Smooth muscle cell (in vitro differentiated cells): ENCODE measurements around the gene RASAL2. TPM values are rescaled to one million over a fixed set of nuclear protein-coding genes. Genes with fewer than 3 reads are reported as not detected.
A peak's percentile ranks its signal among the peaks of the same experiment; 100 is the strongest.

ENCODE experiments used
- DNase-seq: peaks from one replicate; lab custom pipeline; 2025; ENCODE audit not compliant: unreplicated experiment; lab: John Stamatoyannopoulos, UW
- H2AFZ ChIP-seq: fragments of 200-600 bp; sonication (generic); 2 replicates; pipeline ENCODE4 v1.6.0; 2016; ENCODE audit warnings: antibody characterized with exemption, low read depth, mild to moderate bottlenecking
- H3F3A ChIP-seq: fragments of 200-600 bp; sonication (generic); 2 replicates; pipeline ENCODE4 v1.6.0; 2017; ENCODE audit warnings: antibody characterized with exemption, low read depth
- H3K27ac ChIP-seq: fragments of 200-600 bp; sonication (generic); 2 replicates; pipeline ENCODE4 v1.5.1; 2016; ENCODE audit warnings: low read depth, mild to moderate bottlenecking
- H3K27me3 ChIP-seq: fragments of 200-600 bp; sonication (generic); 2 replicates; pipeline ENCODE4 v1.6.1; 2016; ENCODE audit warnings: low read depth, mild to moderate bottlenecking
- H3K36me3 ChIP-seq: fragments of 200-600 bp; sonication (generic); 2 replicates; pipeline ENCODE4 v1.5.1; 2016; ENCODE audit warnings: low read depth
- H3K4me1 ChIP-seq: fragments of 200-600 bp; sonication (generic); 2 replicates; pipeline ENCODE4 v1.5.1; 2016; ENCODE audit warnings: low read depth
- H3K4me2 ChIP-seq: fragments of 200-600 bp; sonication (generic); 2 replicates; pipeline ENCODE4 v1.6.0; 2016; ENCODE audit warnings: mild to moderate bottlenecking
- H3K4me3 ChIP-seq: fragments of 200-600 bp; sonication (generic); 2 replicates; pipeline ENCODE4 v1.5.1; 2016; ENCODE audit warnings: mild to moderate bottlenecking
- H3K79me2 ChIP-seq: fragments of 200-600 bp; sonication (generic); 2 replicates; pipeline ENCODE4 v1.6.0; 2016; ENCODE audit warnings: low read depth, mild to moderate bottlenecking
- H3K9ac ChIP-seq: fragments of 200-600 bp; sonication (generic); 2 replicates; pipeline ENCODE4 v1.6.0; 2016; ENCODE audit warnings: low read depth
- H3K9me3 ChIP-seq: fragments of 200-600 bp; sonication (generic); replicated peaks from 2 replicates; pipeline ENCODE4 v1.5.1; 2016; ENCODE audit warnings: low read depth
- H4K20me1 ChIP-seq: fragments of 200-600 bp; sonication (generic); 2 replicates; pipeline ENCODE4 v1.6.0; 2016; ENCODE audit warnings: low read depth
- WGBS: methylation state at CpG from one replicate; pipeline ENCODE4 v1.1.7; 2016; ENCODE audit warnings: low lambda C conversion rate; 5-methylcytosine and 5-hydroxymethylcytosine counted together
- polyA plus RNA-seq: library from polyadenylated mRNA; unstranded; fragments of >200 nt; fragmentation: Nextera tagmentation; extraction: Ambion mirVana; gene quantifications from 2 replicates; pipeline ENCODE4 v1.2.1, GENCODE V29; 2016
- total RNA-seq: library from RNA; depleted of rRNA; stranded (reverse); fragments of >200 nt; gene quantifications from 2 replicates; pipeline ENCODE4 v1.2.3, GENCODE V29; 2014
- TF ChIP-seq, protein P1 (sequence below): fragments of 200-600 bp; sonication (generic); IDR thresholded peaks from 2 replicates; pipeline ENCODE4 v1.5.1; 2017; ENCODE audit warnings: borderline replicate concordance, mild to moderate bottlenecking, antibody characterized with exemption; ENCODE audit not compliant: insufficient read depth, poor library complexity, severe bottlenecking

Gene RASAL2
- total and polyA plus RNA-seq, 2 experiments from 2014 or later: 4.3 to 17.6 TPM

DNA sequence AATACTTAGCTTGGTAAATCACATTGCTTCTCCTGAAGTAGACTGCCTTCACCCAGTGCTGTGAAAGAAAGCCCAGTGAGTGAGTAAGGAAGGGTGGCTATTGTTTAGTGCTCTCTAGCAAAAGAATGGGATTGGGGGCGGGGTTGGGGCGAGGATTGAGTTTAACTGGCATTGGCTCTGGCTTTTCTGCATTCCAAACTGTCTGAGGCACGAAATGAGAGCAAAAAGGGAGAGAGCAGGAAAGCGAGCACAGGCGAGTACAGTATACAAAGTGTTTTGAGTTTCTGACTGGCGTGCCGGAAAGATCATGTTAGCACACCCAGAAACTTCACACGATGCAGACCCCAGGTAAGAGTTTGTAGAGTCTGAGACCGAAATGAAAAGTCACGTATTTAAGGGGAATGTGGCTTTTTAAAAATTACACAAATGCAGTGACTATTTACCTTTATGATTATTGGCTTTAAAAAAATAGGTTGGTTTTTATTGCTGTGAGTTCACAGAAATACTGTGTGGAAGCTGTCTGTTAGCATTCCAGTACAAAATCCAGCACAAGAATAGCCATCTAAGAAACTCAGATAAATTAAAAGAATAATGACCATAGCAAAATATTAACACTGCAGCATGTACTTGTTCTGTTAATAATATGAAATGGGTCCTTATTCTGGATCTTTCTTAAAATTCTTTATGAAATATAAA, 247.5 kb downstream of the RASAL2 start:
- H4K20me1 ChIP-seq: no peaks in the 10 kb centered on the region
- H3F3A ChIP-seq: no peaks in the 10 kb centered on the region
- TF ChIP-seq, protein P1, sequence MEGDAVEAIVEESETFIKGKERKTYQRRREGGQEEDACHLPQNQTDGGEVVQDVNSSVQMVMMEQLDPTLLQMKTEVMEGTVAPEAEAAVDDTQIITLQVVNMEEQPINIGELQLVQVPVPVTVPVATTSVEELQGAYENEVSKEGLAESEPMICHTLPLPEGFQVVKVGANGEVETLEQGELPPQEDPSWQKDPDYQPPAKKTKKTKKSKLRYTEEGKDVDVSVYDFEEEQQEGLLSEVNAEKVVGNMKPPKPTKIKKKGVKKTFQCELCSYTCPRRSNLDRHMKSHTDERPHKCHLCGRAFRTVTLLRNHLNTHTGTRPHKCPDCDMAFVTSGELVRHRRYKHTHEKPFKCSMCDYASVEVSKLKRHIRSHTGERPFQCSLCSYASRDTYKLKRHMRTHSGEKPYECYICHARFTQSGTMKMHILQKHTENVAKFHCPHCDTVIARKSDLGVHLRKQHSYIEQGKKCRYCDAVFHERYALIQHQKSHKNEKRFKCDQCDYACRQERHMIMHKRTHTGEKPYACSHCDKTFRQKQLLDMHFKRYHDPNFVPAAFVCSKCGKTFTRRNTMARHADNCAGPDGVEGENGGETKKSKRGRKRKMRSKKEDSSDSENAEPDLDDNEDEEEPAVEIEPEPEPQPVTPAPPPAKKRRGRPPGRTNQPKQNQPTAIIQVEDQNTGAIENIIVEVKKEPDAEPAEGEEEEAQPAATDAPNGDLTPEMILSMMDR: no peak
- H3K9me3 ChIP-seq: no peaks in the 10 kb centered on the region
- H3K79me2 ChIP-seq: peaks cover 20% of the 10 kb centered on the region
- H3K4me2 ChIP-seq: peak overlapping the region; percentile 86
- H3K27ac ChIP-seq: peak overlapping the region; percentile 82
- 5% methylated on average over 10 of the region's 10 CpGs for WGBS
- H3K27me3 ChIP-seq: no peaks in the 10 kb centered on the region
- DNase-seq: no peak
- peak overlapping the region; percentile 49 for H3K4me3 ChIP-seq
- peak overlapping the region; percentile 75 for H3K9ac ChIP-seq
- no peaks in the 10 kb centered on the region for H3K36me3 ChIP-seq
- H2AFZ ChIP-seq: peak overlapping the region; percentile 12
- peaks cover 38% of the 10 kb centered on the region for H3K4me1 ChIP-seq

DNA sequence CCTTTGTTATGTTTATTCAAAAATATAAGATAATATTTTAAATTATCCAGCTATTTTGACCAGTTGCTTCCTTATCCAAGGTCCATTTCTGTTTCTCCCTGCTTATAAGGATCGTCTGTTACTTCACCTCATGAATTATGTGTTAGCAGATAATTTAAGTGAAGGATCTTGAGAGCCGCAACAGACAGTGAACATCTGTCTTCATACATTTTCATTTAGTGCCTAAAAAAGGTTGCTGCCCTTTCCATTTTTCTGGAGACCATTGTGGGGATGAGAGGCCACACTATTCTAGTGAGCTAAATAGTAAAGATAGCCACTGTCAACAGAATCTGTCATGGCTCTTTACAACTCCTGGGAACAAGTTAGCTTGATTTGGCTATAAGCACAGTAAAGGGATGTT, 248.8 kb downstream of the RASAL2 start:
- H3K4me3 ChIP-seq: no peak overlapping the region

DNA sequence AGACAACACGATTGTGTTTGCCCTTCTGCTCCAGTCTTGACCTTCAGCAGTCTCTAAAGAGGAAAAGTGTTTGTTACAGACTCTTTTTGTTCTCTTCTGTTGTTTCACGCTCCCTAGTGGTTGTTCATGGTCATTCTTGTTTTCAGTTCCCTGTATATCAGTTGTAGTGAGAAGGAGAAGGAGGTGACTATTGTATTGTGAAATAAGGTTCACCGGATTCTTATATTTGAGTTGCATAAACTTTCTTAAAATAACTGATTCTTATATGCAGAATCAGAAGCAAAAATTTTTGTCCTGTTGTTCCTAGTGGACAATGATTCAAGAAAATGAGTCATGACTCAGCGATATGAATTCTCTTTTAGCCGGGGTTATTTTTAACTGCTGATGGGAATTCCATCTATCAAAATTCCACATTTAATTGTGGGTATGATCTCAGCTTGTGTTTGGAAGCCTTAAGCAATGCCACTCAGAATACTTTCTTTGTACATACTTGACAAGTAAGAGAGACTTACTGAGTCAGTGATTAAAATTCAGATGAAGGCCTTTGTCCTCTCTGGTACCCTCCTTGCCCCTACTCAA, 250.7 kb downstream of the RASAL2 start:
- Histone ChIP-seq H3F3A (no peaks in the 10 kb centered on the region), H3K4me3 (no peak overlapping the region), H3K27me3 (no peaks in the 10 kb centered on the region), H2AFZ (no peak overlapping the region), H3K4me2 (peak overlapping the region; percentile 46), H4K20me1 (no peaks in the 10 kb centered on the region), H3K9ac (no peak overlapping the region), H3K27ac (peak overlapping the region; percentile 65), H3K79me2 (peaks cover 23% of the 10 kb centered on the region), H3K9me3 (no peaks in the 10 kb centered on the region), H3K36me3 (no peaks in the 10 kb centered on the region), H3K4me1 (peaks cover 38% of the 10 kb centered on the region)
- TF ChIP-seq, protein P1: peak; percentile 43
- 16% methylated on average over 5 of the region's 5 CpGs for WGBS
- no peak for DNase-seq

More for the DNA sequence above, 248.8 kb downstream of the RASAL2 start:
- Histone ChIP-seq H3K27me3 (no peaks in the 10 kb centered on the region), H3K36me3 (no peaks in the 10 kb centered on the region), H4K20me1 (no peaks in the 10 kb centered on the region), H2AFZ (no peak overlapping the region), H3K9me3 (no peaks in the 10 kb centered on the region), H3K27ac (peak overlapping the region; percentile 82), H3F3A (no peaks in the 10 kb centered on the region), H3K4me1 (peaks cover 38% of the 10 kb centered on the region), H3K9ac (no peak overlapping the region), H3K4me2 (peak overlapping the region; percentile 86), H3K79me2 (peaks cover 23% of the 10 kb centered on the region)
- no peak for DNase-seq
- TF ChIP-seq, protein P1: no peak
- 65% methylated on average over 2 of the region's 2 CpGs for WGBS
